ENCODE measurements around the gene GNG7. TPM values are rescaled to one million over a fixed set of nuclear protein-coding genes. Genes with fewer than 3 reads are reported as not detected.
"Not testable (repeated sequence)": the region's sequence is repeated elsewhere in the genome, so short reads cannot be mapped to it uniquely, and the experiment has no call there.

Gene GNG7
- total and polyA plus RNA-seq, 2 experiments from 2014 or later: 0.11 to 0.13 TPM

- no peak overlapping the region for H3K9ac ChIP-seq
- H2AFZ ChIP-seq: no peak overlapping the region
- H3K9me3 ChIP-seq (ENCODE audit: low read depth): no peaks in the 10 kb centered on the region
- DNase-seq: no peak
- WGBS, 2 experiments (ENCODE audit: low coverage in 1 of 2, low lambda C conversion rate in 2 of 2, missing lambda C conversion rate in 2 of 2): 87 to 94% methylated on average over 31 to 50 of the region's 50 CpGs
- TF ChIP-seq EZH2 (IDR thresholded peaks at IDR 0.05; ENCODE audit: insufficient read depth, poor library complexity, severe bottlenecking): no peak
- H3K4me3 ChIP-seq: no peak overlapping the region
- peaks cover 40% of the 10 kb centered on the region for H3F3A ChIP-seq (ENCODE audit: insufficient read depth)
- H3K79me2 ChIP-seq (ENCODE audit: insufficient read depth): no peaks in the 10 kb centered on the region
- H3K36me3 ChIP-seq (ENCODE audit: low read depth): no peaks in the 10 kb centered on the region
- no peak overlapping the region for H3K27ac ChIP-seq
- H4K20me1 ChIP-seq (ENCODE audit: insufficient read depth): no peaks in the 10 kb centered on the region
- no peaks in the 10 kb centered on the region for H3K27me3 ChIP-seq (replicated peaks; ENCODE audit: insufficient read depth)
- peaks cover 45% of the 10 kb centered on the region for H3K4me1 ChIP-seq (ENCODE audit: insufficient read depth)
- H3K4me2 ChIP-seq (ENCODE audit: unreplicated experiment): no peak overlapping the region
- in situ Hi-C loops (cut with MboI): no loop called here
- no peaks in the 10 kb centered on the region for H3K9me2 ChIP-seq (ENCODE audit: insufficient read depth)
Observed at GRCh38 chr19:2546128-2547032, 156.1 kb downstream of the GNG7 start.

- H3K27me3 ChIP-seq (replicated peaks; ENCODE audit: insufficient read depth); in situ Hi-C loops (cut with MboI); H4K20me1 ChIP-seq (ENCODE audit: insufficient read depth); H3K36me3 ChIP-seq (ENCODE audit: low read depth); DNase-seq; H3K79me2 ChIP-seq (ENCODE audit: insufficient read depth); H3K9ac ChIP-seq; H3K9me3 ChIP-seq (ENCODE audit: low read depth); H3K27ac ChIP-seq; H3K9me2 ChIP-seq (ENCODE audit: insufficient read depth); H3K4me3 ChIP-seq; H2AFZ ChIP-seq; H3K4me2 ChIP-seq (ENCODE audit: unreplicated experiment): not testable (repeated sequence)
- H3F3A ChIP-seq (ENCODE audit: insufficient read depth): peaks cover 43% of the 10 kb centered on the region
- 94 to 95% methylated on average over 17 to 20 of the region's 20 CpGs for WGBS, 2 experiments (ENCODE audit: low coverage in 1 of 2, low lambda C conversion rate in 2 of 2, missing lambda C conversion rate in 2 of 2)
- H3K4me1 ChIP-seq (ENCODE audit: insufficient read depth): peaks cover 50% of the 10 kb centered on the region
Observed at GRCh38 chr19:2545416-2546127, 156.9 kb downstream of the GNG7 start.

- Histone ChIP-seq H4K20me1 (ENCODE audit: insufficient read depth) (no peaks in the 10 kb centered on the region), H2AFZ (no peak overlapping the region), H3K27ac (peak overlapping the region; percentile 98), H3K27me3 (replicated peaks; ENCODE audit: insufficient read depth) (no peaks in the 10 kb centered on the region), H3K4me3 (no peak overlapping the region; the same call in 1 of the 2 replicates), H3K9me2 (ENCODE audit: insufficient read depth) (no peaks in the 10 kb centered on the region), H3K9me3 (ENCODE audit: low read depth) (no peaks in the 10 kb centered on the region), H3K9ac (peak overlapping the region; percentile 86), H3K36me3 (ENCODE audit: low read depth) (no peaks in the 10 kb centered on the region), H3K4me1 (ENCODE audit: insufficient read depth) (peaks cover 49% of the 10 kb centered on the region), H3K4me2 (ENCODE audit: unreplicated experiment) (peak overlapping the region; percentile 80), H3K79me2 (ENCODE audit: insufficient read depth) (no peaks in the 10 kb centered on the region), H3F3A (ENCODE audit: insufficient read depth) (peaks cover 43% of the 10 kb centered on the region)
- 87 to 94% methylated on average over 18 of the region's 18 CpGs for WGBS, 2 experiments (ENCODE audit: low coverage in 1 of 2, low lambda C conversion rate in 2 of 2, missing lambda C conversion rate in 2 of 2)
- TF ChIP-seq EZH2phosphoT487 (IDR thresholded peaks at IDR 0.05; ENCODE audit: insufficient read depth, low read depth) (no peak), EZH2 (IDR thresholded peaks at IDR 0.05; ENCODE audit: insufficient read depth, poor library complexity, severe bottlenecking) (no peak)
- in situ Hi-C loops (cut with MboI): no loop called here
- DNase-seq: no peak
Observed at GRCh38 chr19:2544576-2545415, 157.7 kb downstream of the GNG7 start.
